Activated naive CD4-positive, alpha-beta T cell (primary cell): Measurements from ENCODE around the gene CRHR2.

ENCODE experiments used
- DNase-seq, 4 experiments: peaks; one replicate each; lab custom pipeline; 2025; lab: John Stamatoyannopoulos, UW

CRHR2 gene

GRCh38 chr7:30618080-30618676, 64.1 kb downstream of the CRHR2 start:
- no peak for DNase-seq

- no peak for DNase-seq
Observed at GRCh38 chr7:30617359-30617758, 64.9 kb downstream of the CRHR2 start.

GRCh38 chr7:30616318-30616717, 65.9 kb downstream of the CRHR2 start:
- no peak for DNase-seq

GRCh38 chr7:30613366-30614325, 68.6 kb downstream of the CRHR2 start:
- no peak for DNase-seq

GRCh38 chr7:30612658-30613265, 69.5 kb downstream of the CRHR2 start:
- no peak for DNase-seq

- no peak for DNase-seq
Observed at GRCh38 chr7:30605832-30606231, 76.4 kb downstream of the CRHR2 start.

GRCh38 chr7:30604901-30605300, 77.4 kb downstream of the CRHR2 start:
- no peak for DNase-seq
